Measurements from ENCODE around the gene LY6G6C.
"Not testable (repeated sequence)": the region's sequence is repeated elsewhere in the genome, so short reads cannot be mapped to it uniquely, and the experiment has no call there.

LY6G6C gene

GRCh38 chr6:31725502-31726350, 4.2 kb upstream of the LY6G6C start:
- peak in 1 of 14 donors; percentile 15 for DNase-seq

- no peak for DNase-seq
Observed at GRCh38 chr6:31723980-31724691, 2.6 kb upstream of the LY6G6C start.

GRCh38 chr6:31723245-31723979, 1.9 kb upstream of the LY6G6C start, which contains the start of gene MPIG6B:
Gene MPIG6B, plus strand, starts transcription at chr6:31723373. Its CDS starts 11 bp downstream, at chr6:31723384.
- no peak for DNase-seq

GRCh38 chr6:31722173-31722572, 627 bp upstream of the LY6G6C start:
- DNase-seq = no peak

- DNase-seq = no peak
Observed at GRCh38 chr6:31720196-31720770, 1.3 kb downstream of the LY6G6C start.

- no peak for DNase-seq
Observed at GRCh38 chr6:31719001-31719400, 2.5 kb downstream of the LY6G6C start.

- no peak for DNase-seq
Observed at GRCh38 chr6:31718265-31718664, 3.3 kb downstream of the LY6G6C start.

GRCh38 chr6:31717499-31718222, 3.9 kb downstream of the LY6G6C start:
- DNase-seq = no peak

GRCh38 chr6:31715022-31715958, 6.3 kb downstream of the LY6G6C start, which contains the start of gene LY6G6D:
Gene LY6G6D, plus strand, starts transcription at chr6:31715348. Its CDS starts 8 bp downstream, at chr6:31715356.
- DNase-seq = no peak

- DNase-seq = no peak
Observed at GRCh38 chr6:31713991-31714684, 7.4 kb downstream of the LY6G6C start.

GRCh38 chr6:31713465-31713864, 8.1 kb downstream of the LY6G6C start:
- no peak for DNase-seq

- no peak for DNase-seq
Observed at GRCh38 chr6:31712296-31712695, 9.2 kb downstream of the LY6G6C start.

- DNase-seq = no peak
Observed at GRCh38 chr6:31711233-31711632, 10.3 kb downstream of the LY6G6C start.

- DNase-seq = no peak
Observed at GRCh38 chr6:31710523-31711219, 10.9 kb downstream of the LY6G6C start.

- DNase-seq = not testable (repeated sequence)
Observed at GRCh38 chr6:31709157-31709556, 12.4 kb downstream of the LY6G6C start.

GRCh38 chr6:31708224-31708623, 13.3 kb downstream of the LY6G6C start:
- DNase-seq = no peak

GRCh38 chr6:31707701-31708100, 13.8 kb downstream of the LY6G6C start:
- no peak for DNase-seq

- no peak for DNase-seq
Observed at GRCh38 chr6:31706599-31706998, 14.9 kb downstream of the LY6G6C start, which contains the start of gene LY6G6F. Gene LY6G6F, plus strand, starts transcription at chr6:31706866. Its CDS starts 41 bp downstream, at chr6:31706907.

- DNase-seq = no peak
Observed at GRCh38 chr6:31705931-31706330, 15.6 kb downstream of the LY6G6C start.
